ENCODE measurements around the gene TGFB3.

TGFB3 gene

DNA sequence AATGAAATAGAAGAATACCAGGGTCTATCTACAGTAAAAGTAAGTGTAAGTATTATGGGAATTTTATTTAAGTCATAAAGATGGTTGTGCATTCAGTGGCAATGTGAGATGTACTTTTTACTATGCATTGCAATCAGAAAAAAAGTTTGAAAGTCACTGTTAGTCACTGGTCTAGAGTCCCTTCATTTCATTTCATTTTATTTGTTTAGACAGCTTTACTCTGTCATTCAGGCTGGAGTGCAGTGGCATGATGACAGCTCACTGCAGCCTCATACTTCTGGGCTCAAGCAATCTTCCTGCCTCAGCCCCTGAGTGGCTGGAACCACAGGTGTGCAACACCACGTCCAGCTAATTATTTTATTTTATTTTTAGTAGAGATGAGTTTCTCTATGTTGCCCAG, 42.6 kb downstream of the TGFB3 start:
- no peaks in the 10 kb centered on the region for H3K9me3 ChIP-seq
- TF ChIP-seq, protein P1, sequence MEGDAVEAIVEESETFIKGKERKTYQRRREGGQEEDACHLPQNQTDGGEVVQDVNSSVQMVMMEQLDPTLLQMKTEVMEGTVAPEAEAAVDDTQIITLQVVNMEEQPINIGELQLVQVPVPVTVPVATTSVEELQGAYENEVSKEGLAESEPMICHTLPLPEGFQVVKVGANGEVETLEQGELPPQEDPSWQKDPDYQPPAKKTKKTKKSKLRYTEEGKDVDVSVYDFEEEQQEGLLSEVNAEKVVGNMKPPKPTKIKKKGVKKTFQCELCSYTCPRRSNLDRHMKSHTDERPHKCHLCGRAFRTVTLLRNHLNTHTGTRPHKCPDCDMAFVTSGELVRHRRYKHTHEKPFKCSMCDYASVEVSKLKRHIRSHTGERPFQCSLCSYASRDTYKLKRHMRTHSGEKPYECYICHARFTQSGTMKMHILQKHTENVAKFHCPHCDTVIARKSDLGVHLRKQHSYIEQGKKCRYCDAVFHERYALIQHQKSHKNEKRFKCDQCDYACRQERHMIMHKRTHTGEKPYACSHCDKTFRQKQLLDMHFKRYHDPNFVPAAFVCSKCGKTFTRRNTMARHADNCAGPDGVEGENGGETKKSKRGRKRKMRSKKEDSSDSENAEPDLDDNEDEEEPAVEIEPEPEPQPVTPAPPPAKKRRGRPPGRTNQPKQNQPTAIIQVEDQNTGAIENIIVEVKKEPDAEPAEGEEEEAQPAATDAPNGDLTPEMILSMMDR (IDR thresholded peaks at IDR 0.05), result no peak
- no peak for DNase-seq
- intact Hi-C loops (cut with DNase I; ENCODE audit: low total_unique reads), result loop anchor here (10.0 kb wide), 1 partner anchor 1824 kb away; no protein-coding TSS in a partner anchor
- H3K4me1 ChIP-seq, result no peaks in the 10 kb centered on the region
- no peak overlapping the region for H3K27ac ChIP-seq
- no peaks in the 10 kb centered on the region for H3K27me3 ChIP-seq
- no peak overlapping the region for H3K4me3 ChIP-seq
- no peaks in the 10 kb centered on the region for H3K36me3 ChIP-seq

DNA sequence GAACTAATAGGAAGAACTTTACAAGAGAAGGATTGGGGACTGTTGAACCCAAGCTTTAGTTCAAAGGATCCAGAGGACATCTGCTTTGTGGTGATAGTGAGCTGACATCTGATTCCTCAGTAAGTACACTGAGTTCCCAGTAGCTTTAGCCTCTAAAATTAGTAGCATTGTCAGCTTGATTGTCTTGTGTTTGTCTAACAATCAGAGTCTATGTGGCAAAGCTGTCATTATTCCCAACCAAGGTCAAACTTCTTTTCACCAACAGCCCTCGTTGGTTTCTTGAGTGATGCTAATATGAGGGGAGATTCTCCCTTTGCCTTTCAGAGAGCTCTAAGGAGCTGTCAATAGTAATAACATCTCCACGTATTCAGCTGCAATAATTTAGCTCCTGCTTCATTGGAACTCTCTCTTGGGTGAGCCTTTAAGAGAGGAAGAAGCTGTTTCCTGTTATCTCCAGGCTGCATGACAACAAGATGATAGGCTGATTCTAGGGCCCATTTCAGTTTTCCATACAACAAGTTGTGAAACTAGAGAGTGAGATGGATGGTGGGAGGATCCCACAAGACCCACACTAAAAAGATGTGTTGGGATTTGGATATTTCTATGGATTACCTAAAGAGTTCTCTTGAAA, 46.7 kb downstream of the TGFB3 start:
- Histone ChIP-seq H3K4me3 (no peak overlapping the region), H3K27ac (no peak overlapping the region)
- no peak for DNase-seq

DNA sequence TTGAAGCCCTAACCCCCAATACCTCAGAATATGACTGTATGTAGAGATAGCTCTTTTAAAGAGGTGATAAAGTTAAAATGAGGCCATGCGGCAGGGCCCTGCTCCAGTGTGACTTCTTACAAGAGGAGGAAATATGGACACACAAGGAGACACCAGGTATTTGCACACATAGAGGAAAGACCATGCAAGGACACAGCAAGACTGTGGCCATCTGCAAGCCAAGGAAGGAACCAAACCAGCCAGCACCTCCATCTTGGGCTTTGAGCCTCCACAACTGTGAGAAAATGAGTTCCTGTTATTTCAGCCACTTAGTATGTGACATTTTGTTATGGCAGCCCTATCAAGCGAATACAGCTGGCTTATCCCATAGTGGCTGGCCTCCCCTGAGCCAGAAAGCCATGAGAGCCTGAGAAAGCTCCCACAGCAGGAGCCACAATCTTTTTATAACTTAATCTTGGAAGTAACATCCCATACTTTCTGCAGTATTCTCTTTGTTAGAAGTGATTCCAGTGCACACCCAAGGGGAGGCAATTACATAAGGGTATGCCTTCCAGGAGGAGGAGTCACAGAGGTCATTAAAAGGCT, 48.0 kb downstream of the TGFB3 start:
- TF ChIP-seq, protein P1 (IDR thresholded peaks at IDR 0.05), result no peak
- H3K36me3 ChIP-seq, result no peaks in the 10 kb centered on the region
- no peak for DNase-seq
- no peak overlapping the region for H3K27ac ChIP-seq
- no peaks in the 10 kb centered on the region for H3K9me3 ChIP-seq
- H3K4me3 ChIP-seq, result no peak overlapping the region
- no peaks in the 10 kb centered on the region for H3K4me1 ChIP-seq
- no peaks in the 10 kb centered on the region for H3K27me3 ChIP-seq
- intact Hi-C loops (cut with DNase I; ENCODE audit: low total_unique reads), result loop anchor here (10.0 kb wide), 1 partner anchor 1819 kb away; no protein-coding TSS in a partner anchor

More for the DNA sequence above, 46.7 kb downstream of the TGFB3 start:
- Histone ChIP-seq H3K27me3 (no peaks in the 10 kb centered on the region), H3K36me3 (no peaks in the 10 kb centered on the region), H3K4me1 (no peaks in the 10 kb centered on the region), H3K9me3 (no peaks in the 10 kb centered on the region)
- TF ChIP-seq, protein P1 (IDR thresholded peaks at IDR 0.05), result no peak
- intact Hi-C loops (cut with DNase I; ENCODE audit: low total_unique reads), result loop anchor here (10.0 kb wide), 1 partner anchor 1820 kb away; no protein-coding TSS in a partner anchor

DNA sequence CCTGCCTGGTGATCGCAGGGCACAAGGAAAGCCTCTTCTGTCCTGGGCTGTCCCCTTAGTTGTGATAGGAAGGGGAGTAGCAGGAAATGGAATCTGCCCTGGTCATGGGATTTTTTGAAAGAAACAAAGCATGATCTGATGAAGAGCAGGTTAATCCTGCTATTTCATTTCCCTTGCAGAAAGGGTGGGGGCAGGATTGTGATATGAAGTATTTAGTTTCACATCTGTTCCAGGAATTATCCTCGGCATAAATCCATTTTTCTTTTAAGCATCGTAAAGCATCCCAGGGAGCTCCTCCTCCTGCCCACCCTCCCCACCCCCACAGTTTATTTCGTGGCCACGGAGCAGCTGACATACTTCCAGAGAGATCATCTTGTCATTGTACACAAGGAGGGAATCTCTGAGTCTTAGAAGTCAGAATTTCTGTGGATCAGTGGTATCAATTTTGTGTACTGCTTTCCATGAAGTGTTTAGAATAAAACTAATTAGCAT, 53.1 kb downstream of the TGFB3 start:
- no peaks in the 10 kb centered on the region for H3K36me3 ChIP-seq
- no peak for DNase-seq
- H3K27me3 ChIP-seq, result no peaks in the 10 kb centered on the region
- TF ChIP-seq, protein P1 (IDR thresholded peaks at IDR 0.05), result no peak
- no peak overlapping the region for H3K4me3 ChIP-seq
- H3K27ac ChIP-seq, result no peak overlapping the region
- H3K4me1 ChIP-seq, result no peaks in the 10 kb centered on the region
- intact Hi-C loops (cut with DNase I; ENCODE audit: low total_unique reads), result no loop called here
- no peaks in the 10 kb centered on the region for H3K9me3 ChIP-seq

DNA sequence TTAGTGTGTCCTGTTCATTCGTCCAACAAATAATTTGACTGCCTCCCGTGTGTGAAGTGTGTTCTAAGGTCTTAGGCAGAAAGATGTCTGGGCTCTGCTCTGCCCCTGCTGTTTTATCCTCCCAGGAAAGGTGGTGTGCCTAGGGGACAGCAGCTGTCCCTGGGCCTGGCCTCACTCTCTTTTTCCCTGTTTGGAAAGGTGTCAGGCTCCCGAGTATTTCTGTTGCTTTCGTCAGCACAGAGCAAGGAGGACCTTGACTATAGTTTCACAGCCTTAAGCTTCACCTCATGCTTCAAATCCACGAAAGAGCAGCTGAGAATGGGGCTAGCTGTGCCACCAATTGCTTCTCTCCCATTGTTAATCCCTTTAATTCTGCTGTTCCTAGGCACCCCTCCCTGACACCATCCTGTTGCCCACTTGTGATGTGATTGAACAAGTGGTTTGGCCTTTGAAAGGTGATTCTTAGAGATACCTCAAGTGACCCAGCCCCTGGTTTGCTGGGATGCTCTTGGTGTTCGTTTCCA, 54.2 kb downstream of the TGFB3 start:
- TF ChIP-seq, protein P1 (IDR thresholded peaks at IDR 0.05), result no peak
- DNase-seq, result no peak
- H3K4me3 ChIP-seq, result no peak overlapping the region
- H3K4me1 ChIP-seq, result no peaks in the 10 kb centered on the region
- no peak overlapping the region for H3K27ac ChIP-seq
- H3K9me3 ChIP-seq, result no peaks in the 10 kb centered on the region
- no peaks in the 10 kb centered on the region for H3K36me3 ChIP-seq
- no peaks in the 10 kb centered on the region for H3K27me3 ChIP-seq
- intact Hi-C loops (cut with DNase I; ENCODE audit: low total_unique reads), result no loop called here

Data from tibial artery (tissue), 4 donors.